BLaER1 treated with 17β-estradiol and CSF1 and Interleukin-3, amounts not matched to agents 10 nM and 100 nM (cell line): ENCODE data around the gene BSG.

Experiments
- H3K27ac ChIP-seq, 11 experiments: shearing (Covaris generic); formaldehyde crosslinking; 2 replicates each; pipeline ENCODE4 v1.8.1; 2022
- H3K27me3 ChIP-seq, 11 experiments: shearing (Covaris generic); formaldehyde crosslinking; 2 replicates each; pipeline ENCODE4 v1.8.1; 2022
- H3K36me3 ChIP-seq, 11 experiments: shearing (Covaris generic); formaldehyde crosslinking; 2 replicates each; pipeline ENCODE4 v1.8.1; 2022
- H3K4me1 ChIP-seq, 10 experiments: shearing (Covaris generic); formaldehyde crosslinking; 2 replicates each; pipeline ENCODE4 v1.8.1; 2022
- H3K4me2 ChIP-seq, 11 experiments: shearing (Covaris generic); formaldehyde crosslinking; 2 replicates each; pipeline ENCODE4 v1.8.1; 2022
- H3K4me3 ChIP-seq, 10 experiments: shearing (Covaris generic); formaldehyde crosslinking; 2 replicates each; pipeline ENCODE4 v1.8.1; 2022
- H3K9ac ChIP-seq, 11 experiments: shearing (Covaris generic); formaldehyde crosslinking; 2 replicates each; pipeline ENCODE4 v1.8.1; 2022
- H3K9me3 ChIP-seq, 11 experiments: shearing (Covaris generic); formaldehyde crosslinking; replicated peaks in 1 of 11; 2 replicates each; pipeline ENCODE4 v1.8.1; 2022
- H4K20me1 ChIP-seq, 11 experiments: shearing (Covaris generic); formaldehyde crosslinking; 2 replicates each; pipeline ENCODE4 v1.8.1; 2022
- Cebpa-rat ChIP-seq, 11 experiments: shearing (Covaris generic); IDR thresholded peaks; 2 replicates each; pipeline ENCODE4 v1.8.1; 2022

The BSG gene

GRCh38 chr19:592101-592500 lies 19.7 kb downstream of the BSG start:
- no peak overlapping the region for H3K27ac ChIP-seq
- H4K20me1 ChIP-seq = peaks cover 0 to 88% (median 60%) of the 10 kb centered on the region in 11 experiments; a peak in 18 of 22 replicates
- TF ChIP-seq Cebpa-rat (IDR thresholded peaks at IDR 0.05) = no peak

GRCh38 chr19:593055-593454 lies 20.7 kb downstream of the BSG start:
- H3K9ac ChIP-seq = no peak overlapping the region
- no peak overlapping the region for H3K4me3 ChIP-seq
- no peak for TF ChIP-seq Cebpa-rat (IDR thresholded peaks at IDR 0.05)
- 0 out of 22 replicates have a peak overlapping the region, but pooled peaks of 1 of the 11 experiments have one; percentile 15 for H3K4me2 ChIP-seq
- peaks cover 0 to 7% (median 4%) of the 10 kb centered on the region in 11 experiments; a peak in 4 of 22 replicates for H3K9me3 ChIP-seq
- no peaks in the 10 kb centered on the region for H3K36me3 ChIP-seq
- peaks cover 0 to 78% (median 56%) of the 10 kb centered on the region in 11 experiments; a peak in 18 of 22 replicates for H4K20me1 ChIP-seq
- H3K4me1 ChIP-seq = peaks cover 4 to 32% (median 9%) of the 10 kb centered on the region in 10 experiments; a peak in 18 of 20 replicates
- peaks cover 62 to 82% (median 79%) of the 10 kb centered on the region in 11 experiments for H3K27me3 ChIP-seq
- no peak overlapping the region for H3K27ac ChIP-seq

More at GRCh38 chr19:592101-592500, 19.7 kb downstream of the BSG start:
- Histone ChIP-seq H3K9ac (no peak overlapping the region), H3K4me3 (no peak overlapping the region), H3K27me3 (peaks cover 68 to 92% (median 88%) of the 10 kb centered on the region in 11 experiments), H3K4me1 (peaks cover 9 to 34% (median 15%) of the 10 kb centered on the region in 10 experiments; a peak in 19 of 20 replicates), H3K36me3 (no peaks in the 10 kb centered on the region), H3K4me2 (no peak overlapping the region), H3K9me3 (no peaks in the 10 kb centered on the region; a peak in 1 of 22 replicates)

DNA sequence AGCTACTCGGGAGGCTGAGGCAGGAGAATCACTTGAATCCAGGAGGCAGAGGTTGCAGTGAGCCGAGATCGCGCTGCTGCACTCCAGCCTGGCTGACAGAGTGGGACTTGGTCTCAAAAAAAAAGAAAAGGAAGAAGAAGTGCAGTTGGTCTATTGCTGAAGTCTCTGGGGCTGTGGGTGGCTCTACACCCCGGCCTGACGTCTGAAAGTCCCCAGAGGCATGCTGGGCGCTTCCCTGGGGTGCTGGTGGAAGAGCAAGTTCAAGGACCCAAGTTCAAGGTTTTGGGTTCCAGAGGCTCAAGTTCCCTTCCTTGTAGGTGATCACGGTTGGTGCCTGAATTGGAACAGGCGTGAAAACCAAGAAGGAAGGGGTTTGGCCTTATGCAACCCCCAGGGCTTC lies 21.1 kb downstream of the BSG start:
- H3K4me3 ChIP-seq = no peak overlapping the region
- H3K9ac ChIP-seq = no peak overlapping the region
- peaks cover 0 to 7% (median 4%) of the 10 kb centered on the region in 11 experiments; a peak in 4 of 22 replicates for H3K9me3 ChIP-seq
- peaks cover 0 to 28% (median 5%) of the 10 kb centered on the region in 10 experiments; a peak in 15 of 20 replicates for H3K4me1 ChIP-seq
- no peaks in the 10 kb centered on the region for H3K36me3 ChIP-seq
- 0 out of 22 replicates have a peak overlapping the region, but pooled peaks of 1 of the 11 experiments have one; percentile 15 for H3K4me2 ChIP-seq
- no peak for TF ChIP-seq Cebpa-rat (IDR thresholded peaks at IDR 0.05)
- H3K27me3 ChIP-seq = peaks cover 57 to 78% (median 75%) of the 10 kb centered on the region in 11 experiments
- peaks cover 0 to 74% (median 51%) of the 10 kb centered on the region in 11 experiments; a peak in 18 of 22 replicates for H4K20me1 ChIP-seq
- no peak overlapping the region for H3K27ac ChIP-seq

DNA sequence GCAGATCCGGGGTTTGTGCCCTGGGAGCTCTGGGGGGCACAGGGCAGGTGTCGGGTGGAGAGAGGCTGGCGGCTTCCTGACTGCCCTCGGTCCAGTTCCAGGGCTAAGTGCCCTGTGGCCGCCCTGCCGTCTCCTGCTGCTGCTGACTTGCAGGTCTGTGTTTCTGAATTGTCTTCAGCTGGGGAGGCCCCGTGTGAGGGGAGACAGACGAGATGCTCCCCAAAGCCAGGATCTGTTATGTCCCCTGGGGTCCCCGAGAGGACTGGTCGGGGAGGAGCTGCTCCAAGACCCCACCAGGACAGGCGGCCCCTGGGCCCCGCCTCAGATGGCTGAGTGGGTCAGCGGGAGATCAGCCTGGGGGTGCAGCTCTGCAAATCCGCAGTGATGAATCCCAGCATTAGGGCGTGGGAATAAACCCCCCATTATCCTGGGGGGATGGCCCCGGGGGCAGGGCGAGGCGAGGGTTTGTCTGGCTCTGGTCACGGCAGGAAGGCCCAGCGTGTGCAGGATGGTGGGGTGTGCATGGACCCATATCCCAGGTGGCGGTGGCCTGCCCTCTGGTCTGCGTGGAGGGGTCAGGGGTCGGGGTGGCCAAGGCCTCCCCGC lies 22.0 kb downstream of the BSG start:
- Histone ChIP-seq H3K9me3 (peaks cover 0 to 7% (median 4%) of the 10 kb centered on the region in 11 experiments; a peak in 4 of 22 replicates), H3K9ac (no peak overlapping the region), H3K4me2 (no peak overlapping the region), H3K36me3 (no peaks in the 10 kb centered on the region), H3K27ac (no peak overlapping the region), H3K27me3 (peaks cover 49 to 69% (median 66%) of the 10 kb centered on the region in 11 experiments), H4K20me1 (peaks cover 0 to 65% (median 43%) of the 10 kb centered on the region in 11 experiments; a peak in 16 of 22 replicates), H3K4me3 (no peak overlapping the region), H3K4me1 (peaks cover 0 to 24% (median 0%) of the 10 kb centered on the region in 10 experiments; a peak in 7 of 20 replicates)
- TF ChIP-seq Cebpa-rat (IDR thresholded peaks at IDR 0.05) = no peak

DNA sequence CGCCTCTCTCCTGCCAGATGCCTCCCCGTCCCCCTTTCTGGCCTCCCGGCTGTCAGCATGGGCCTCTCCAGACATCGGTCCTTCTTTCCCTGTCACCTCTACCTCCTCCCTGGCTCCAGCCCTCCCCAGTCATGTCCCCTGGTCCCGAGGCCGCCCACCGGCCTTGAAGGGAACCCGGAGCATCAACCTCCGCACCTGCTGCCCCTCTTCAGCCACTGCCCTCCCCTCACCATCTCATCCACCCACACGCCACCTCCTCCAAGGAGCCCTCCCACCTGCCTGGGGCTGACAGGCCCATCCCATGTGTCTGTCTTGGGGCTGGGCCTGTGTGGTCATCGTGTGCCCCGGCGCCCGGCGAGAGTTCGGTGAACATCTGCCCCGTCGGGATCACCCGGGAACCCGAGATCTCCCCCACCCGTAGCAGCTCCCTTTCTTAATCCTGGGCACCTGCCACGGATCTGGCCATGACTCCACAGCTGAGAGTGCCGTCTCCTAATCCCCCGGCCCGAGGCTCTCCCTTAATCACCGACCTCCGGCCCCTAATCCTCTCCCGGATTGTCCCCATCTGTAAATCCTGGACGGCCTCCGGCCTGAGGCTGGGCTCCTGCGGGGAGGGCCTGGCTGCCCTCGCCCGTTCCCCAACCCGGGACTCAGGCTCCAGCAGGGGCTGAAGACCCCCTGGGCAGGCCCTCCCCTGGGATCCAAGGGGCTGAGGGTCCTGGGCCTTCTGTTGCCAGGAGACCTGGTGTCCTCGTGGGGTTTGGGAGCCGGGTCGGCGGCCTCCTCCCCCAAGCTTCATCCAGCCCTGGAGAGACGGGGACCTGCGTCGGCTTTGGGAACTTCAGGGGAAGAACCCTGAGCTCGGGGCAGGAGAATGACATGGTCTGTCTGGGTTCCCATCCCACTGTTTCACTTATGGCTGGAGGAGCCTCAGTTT lies 23.2 kb downstream of the BSG start:
- Histone ChIP-seq H3K27me3 (peaks cover 41 to 60% (median 57%) of the 10 kb centered on the region in 11 experiments), H3K4me3 (no peak overlapping the region), H4K20me1 (peaks cover 0 to 59% (median 36%) of the 10 kb centered on the region in 11 experiments; a peak in 15 of 22 replicates), H3K27ac (no peak overlapping the region), H3K9me3 (peaks cover 0 to 7% (median 4%) of the 10 kb centered on the region in 11 experiments; a peak in 4 of 22 replicates), H3K4me2 (no peak overlapping the region), H3K9ac (no peak overlapping the region), H3K36me3 (no peaks in the 10 kb centered on the region), H3K4me1 (peaks cover 0 to 24% (median 0%) of the 10 kb centered on the region in 10 experiments; a peak in 7 of 20 replicates)
- no peak for TF ChIP-seq Cebpa-rat (IDR thresholded peaks at IDR 0.05)

DNA sequence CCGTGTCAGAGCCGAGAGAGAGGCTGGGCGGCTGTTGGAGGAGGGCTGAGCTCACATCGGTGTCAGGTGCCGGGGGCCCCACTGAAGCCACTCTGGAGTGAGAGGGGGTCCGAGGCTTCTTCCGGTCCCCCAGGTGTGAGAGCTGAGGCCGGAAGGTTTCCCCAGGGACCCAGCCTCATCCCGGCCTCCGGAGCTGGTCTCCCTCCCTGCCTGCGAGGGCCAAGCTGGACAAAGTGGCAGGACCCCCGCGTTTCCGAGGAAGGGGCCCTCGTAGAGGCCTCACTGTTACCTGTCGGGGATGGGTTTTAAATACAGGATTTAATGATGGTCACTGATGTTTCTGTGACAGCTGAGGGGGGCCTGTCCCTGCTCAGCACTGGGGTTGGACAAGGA lies 23.9 kb downstream of the BSG start:
- H3K4me2 ChIP-seq = no peak overlapping the region
- H3K4me3 ChIP-seq = no peak overlapping the region
- no peak for TF ChIP-seq Cebpa-rat (IDR thresholded peaks at IDR 0.05)
- peaks cover 3 to 12% (median 8%) of the 10 kb centered on the region in 11 experiments; a peak in 21 of 22 replicates for H3K9me3 ChIP-seq
- peaks cover 0 to 52% (median 30%) of the 10 kb centered on the region in 11 experiments; a peak in 15 of 22 replicates for H4K20me1 ChIP-seq
- no peak overlapping the region for H3K27ac ChIP-seq
- H3K9ac ChIP-seq = no peak overlapping the region
- peaks cover 0 to 24% (median 0%) of the 10 kb centered on the region in 10 experiments; a peak in 7 of 20 replicates for H3K4me1 ChIP-seq
- H3K27me3 ChIP-seq = peaks cover 34 to 54% (median 50%) of the 10 kb centered on the region in 11 experiments
- H3K36me3 ChIP-seq = no peaks in the 10 kb centered on the region

GRCh38 chr19:597406-598315 lies 25.3 kb downstream of the BSG start:
- Histone ChIP-seq H3K4me3 (no peak overlapping the region), H3K9ac (no peak overlapping the region), H3K36me3 (no peaks in the 10 kb centered on the region), H3K4me1 (peaks cover 0 to 20% (median 0%) of the 10 kb centered on the region in 10 experiments; a peak in 7 of 20 replicates), H3K27ac (no peak overlapping the region), H3K27me3 (peaks cover 20 to 40% (median 36%) of the 10 kb centered on the region in 11 experiments), H3K4me2 (no peak overlapping the region; a peak in 1 of 22 replicates), H4K20me1 (peaks cover 0 to 38% (median 17%) of the 10 kb centered on the region in 11 experiments; a peak in 13 of 22 replicates), H3K9me3 (peaks cover 10 to 26% (median 16%) of the 10 kb centered on the region in 11 experiments; a peak in 21 of 22 replicates)
- no peak for TF ChIP-seq Cebpa-rat (IDR thresholded peaks at IDR 0.05)

GRCh38 chr19:601310-601709 lies 28.9 kb downstream of the BSG start:
- no peak overlapping the region for H3K4me3 ChIP-seq
- no peaks in the 10 kb centered on the region for H3K36me3 ChIP-seq
- peaks cover 0 to 5% (median 0%) of the 10 kb centered on the region in 10 experiments; a peak in 2 of 20 replicates for H3K4me1 ChIP-seq
- no peak overlapping the region for H3K27ac ChIP-seq
- H4K20me1 ChIP-seq = peaks cover 0 to 8% (median 0%) of the 10 kb centered on the region in 11 experiments; a peak in 1 of 22 replicates
- peaks cover 10 to 33% (median 16%) of the 10 kb centered on the region in 11 experiments; a peak in 21 of 22 replicates for H3K9me3 ChIP-seq
- H3K27me3 ChIP-seq = peaks cover 0 to 3% (median 1%) of the 10 kb centered on the region in 11 experiments; a peak in 10 of 22 replicates
- TF ChIP-seq Cebpa-rat (IDR thresholded peaks at IDR 0.05) = no peak
- no peak overlapping the region for H3K9ac ChIP-seq
- no peak overlapping the region for H3K4me2 ChIP-seq
